Pons (tissue), 1 donor: ENCODE measurements around the gene STAC2.

Experiments used
- DNase-seq: peaks from one replicate; pipeline ENCODE4 v3.0.0-alpha.2; 2016; ENCODE audit warnings: low spot score

Gene STAC2

GRCh38 chr17:39209317-39210092, 16.2 kb downstream of the STAC2 start:
- peak; percentile 38 for DNase-seq

DNA sequence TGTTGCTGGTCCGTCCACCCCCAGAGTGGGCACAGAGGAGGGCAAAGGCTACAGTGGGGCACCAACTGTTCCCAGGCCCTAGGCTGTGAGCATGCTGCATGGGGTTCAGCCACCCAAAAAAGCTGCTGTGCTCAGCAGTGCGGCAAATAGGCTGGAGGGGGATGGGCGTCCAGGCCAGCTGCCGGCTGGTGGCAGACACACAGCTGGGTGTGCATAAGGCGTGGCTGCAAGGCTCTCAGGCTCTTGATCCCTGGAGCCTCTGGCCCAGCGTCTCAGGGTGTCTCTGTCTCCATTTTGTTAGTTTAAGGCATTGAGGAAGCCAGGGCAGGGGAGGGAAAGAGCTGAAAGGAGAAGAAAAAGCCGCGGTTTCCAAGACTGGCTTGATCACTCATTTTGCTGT, 16.9 kb downstream of the STAC2 start:
- no peak for DNase-seq

- no peak for DNase-seq
These were observed 17.6 kb downstream of the STAC2 start for GRCh38 chr17:39208136-39208535.

DNA sequence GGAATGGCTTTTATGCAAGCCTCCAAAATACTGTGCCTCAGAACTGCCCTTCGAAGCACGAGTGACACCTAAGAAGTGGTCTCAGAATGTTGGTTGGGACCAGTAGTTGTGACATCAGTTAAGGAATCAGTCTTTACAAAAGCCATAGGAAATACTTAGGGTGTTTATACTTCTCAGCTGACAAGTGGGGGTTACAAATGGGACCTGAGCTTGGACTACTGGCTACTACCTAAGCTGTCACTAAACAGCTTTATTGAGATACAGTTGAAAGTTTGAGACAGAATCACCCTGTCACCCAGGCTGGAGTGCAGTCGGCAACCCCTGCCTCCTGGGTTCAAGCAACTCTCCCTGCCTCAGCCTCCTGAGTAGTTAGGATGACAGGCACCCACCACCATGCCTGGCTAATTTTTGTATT, 20.6 kb downstream of the STAC2 start:
- DNase-seq: no peak

DNA sequence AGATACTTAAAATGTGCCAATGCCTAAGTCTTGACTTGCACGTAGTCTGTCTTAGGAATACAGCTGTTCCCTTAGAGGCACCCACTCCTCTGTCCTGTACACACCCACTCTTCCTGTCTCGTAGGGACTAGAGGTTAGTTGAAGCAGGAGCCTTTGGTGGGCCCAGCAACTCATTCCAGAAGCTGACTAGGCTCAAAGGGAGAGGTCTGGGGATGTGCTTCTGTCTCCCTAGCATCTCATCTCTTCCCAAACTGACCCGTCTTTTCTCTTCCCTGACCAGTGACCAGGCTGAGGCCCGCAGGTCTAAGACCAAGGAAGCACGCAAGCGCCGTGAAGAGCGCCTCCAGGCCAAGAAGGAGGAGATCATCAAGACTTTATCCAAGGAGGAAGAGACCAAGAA, 21.5 kb downstream of the STAC2 start:
- no peak for DNase-seq

DNA sequence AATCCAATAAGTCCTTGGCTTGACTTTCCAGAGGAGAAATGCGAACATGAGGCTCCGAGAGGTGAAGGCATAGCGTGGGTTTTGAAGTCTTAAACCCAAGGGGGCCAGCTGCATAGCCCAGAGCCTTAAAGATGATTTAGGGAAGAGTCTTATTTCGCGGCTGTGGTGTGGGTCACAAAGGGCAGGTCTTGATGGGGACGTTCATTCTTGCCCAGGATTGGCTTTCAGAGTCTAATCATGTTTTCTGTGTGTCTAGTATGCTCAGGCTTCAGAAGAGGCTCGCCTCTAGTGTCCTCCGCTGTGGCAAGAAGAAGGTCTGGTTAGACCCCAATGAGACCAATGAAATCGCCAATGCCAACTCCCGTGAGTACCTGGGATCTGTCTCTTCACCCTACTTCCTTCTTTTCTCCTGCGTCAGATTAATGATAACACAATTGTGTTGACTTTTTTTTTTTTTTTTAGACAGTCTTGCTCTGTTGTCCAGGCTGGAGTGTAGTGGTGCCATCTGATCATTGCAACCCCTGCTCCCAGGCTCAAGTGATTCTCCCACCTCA, 24.7 kb downstream of the STAC2 start:
- DNase-seq: no peak

DNA sequence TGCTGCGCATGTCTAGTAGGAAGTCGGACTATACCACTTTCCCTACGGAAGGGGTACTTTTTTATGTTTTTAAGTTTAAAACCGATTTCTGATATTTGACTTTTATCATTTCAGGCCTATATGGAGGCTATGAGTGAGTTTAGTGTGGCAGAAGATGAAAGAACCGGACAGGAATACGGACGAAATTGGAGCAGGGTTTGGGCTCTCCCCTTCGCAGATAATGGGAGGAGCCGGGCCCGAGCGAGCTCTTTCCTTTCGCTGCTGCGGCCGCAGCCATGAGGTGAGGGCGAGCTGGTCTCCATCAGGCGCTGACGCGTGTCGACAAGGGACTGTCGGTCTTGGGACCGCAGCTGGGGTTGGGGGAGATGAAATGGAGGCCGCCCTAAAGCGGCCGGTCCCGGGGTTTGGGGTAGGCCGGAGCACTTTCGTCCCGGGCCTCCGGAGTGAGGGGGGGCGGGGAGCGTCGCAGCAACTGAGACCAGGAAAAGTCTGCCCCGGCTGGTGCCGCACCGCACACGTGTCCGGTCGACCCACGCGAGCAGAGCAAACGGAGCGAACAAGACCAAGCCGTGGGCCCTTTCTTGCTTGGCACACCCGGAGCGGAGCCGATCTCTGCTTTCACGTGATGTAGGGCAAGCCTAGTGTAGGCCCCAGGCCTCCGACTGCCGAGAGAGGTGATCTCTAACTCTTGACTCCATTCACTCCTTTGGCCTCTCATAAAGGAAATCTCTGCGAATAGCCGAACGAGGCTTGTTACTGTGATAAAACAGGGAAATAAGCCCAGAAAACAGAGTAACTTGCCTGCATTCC, 25.5 kb downstream of the STAC2 start, which contains the start of gene RPL19:
Gene RPL19 (plus strand): TSS at position 214 of the 810 bp plus-strand sequence. CDS start 62 bp downstream, at position 276.
- peak; percentile 22 for DNase-seq

DNA sequence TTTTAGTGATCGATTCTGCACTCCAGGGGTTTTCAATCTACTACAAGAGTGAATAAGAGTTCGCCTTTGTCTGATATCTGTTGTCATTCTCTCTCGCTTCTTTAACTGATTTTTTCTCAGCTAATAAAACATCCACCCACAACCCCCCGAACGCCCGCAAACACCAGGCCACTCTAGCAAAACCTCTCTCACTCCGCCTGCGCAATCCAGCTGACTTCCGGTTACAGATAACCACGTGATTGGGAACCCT, 26.0 kb downstream of the STAC2 start:
- peak; percentile 97 for DNase-seq

GRCh38 chr17:39198186-39198566, 27.6 kb downstream of the STAC2 start:
- peak; percentile 39 for DNase-seq

DNA sequence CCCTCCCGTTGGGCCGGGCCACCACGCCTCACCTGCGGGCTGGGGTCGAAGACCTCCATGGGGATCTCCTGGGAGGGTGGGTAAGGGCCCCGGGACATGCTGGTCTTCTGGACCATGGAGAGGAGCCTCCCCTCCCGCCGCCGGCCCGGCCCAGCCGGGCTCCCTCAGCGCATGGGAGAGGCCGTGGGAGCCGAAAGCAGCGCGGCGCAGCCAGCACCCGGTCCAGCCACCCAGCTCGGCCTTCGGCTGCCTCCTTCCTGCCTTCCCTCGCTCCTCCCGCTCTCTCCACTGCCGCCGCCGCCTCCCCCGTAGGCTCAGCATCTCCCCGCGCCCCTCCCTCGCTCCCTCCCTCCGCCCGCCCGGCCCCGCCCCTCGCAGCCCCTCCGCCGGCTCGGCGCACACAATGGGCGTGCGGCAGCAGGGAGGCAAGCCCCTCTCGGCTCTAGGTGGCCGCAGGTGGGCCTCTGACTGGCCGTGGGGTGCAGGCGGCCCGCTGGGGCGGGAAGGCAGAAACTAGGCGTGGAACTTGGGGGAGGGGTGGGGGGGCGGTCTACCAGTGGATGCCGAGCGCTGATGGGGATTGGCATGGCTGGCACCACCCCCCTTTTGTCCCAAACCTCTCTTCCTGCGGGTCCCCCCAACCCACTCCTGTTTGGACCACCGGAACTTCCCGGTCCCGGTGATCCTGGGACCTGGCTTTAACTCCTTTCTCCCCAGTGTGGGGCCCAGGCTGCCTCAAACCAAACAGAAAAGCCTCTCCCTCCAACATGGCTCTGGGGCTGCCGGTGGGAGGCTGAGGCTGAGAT, 28.2 kb downstream of the STAC2 start, which contains the start of gene CACNB1:
Gene CACNB1 (minus strand): TSS at position 290 of the 806 bp plus-strand sequence. CDS start 174 bp downstream, at position 116.
- peak; percentile 35 for DNase-seq

- DNase-seq: no peak
These were observed 28.9 kb downstream of the STAC2 start for GRCh38 chr17:39196808-39197291.

DNA sequence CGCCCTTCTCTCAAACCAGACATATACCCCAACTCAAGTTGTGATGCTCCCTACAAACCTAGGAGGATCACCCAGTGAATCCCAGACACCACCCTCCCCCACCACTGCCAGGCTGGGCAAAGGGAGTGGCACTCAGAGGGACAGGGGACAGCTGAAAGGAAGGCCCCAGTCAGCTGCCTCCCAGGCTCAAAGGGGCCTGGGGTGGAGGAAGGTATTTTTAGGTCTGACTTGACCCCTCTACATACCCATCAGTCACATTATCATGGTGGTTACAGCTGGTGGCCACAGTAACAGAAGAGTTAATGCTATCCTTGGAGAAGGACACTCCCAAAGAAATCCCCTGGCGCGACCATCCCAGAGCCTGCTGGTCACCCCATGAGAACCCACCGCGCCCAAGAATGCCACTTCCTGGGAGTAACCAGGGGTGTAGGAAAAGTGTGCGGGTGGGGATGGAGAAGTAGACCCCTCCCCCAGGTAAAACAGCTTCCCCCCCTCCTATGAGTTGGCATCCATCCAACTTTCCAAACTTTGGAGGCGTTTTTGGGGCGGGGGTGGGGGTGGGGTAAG, 29.4 kb downstream of the STAC2 start:
- no peak for DNase-seq

- DNase-seq: no peak
These were observed 30.1 kb downstream of the STAC2 start for GRCh38 chr17:39195568-39196160.

DNA sequence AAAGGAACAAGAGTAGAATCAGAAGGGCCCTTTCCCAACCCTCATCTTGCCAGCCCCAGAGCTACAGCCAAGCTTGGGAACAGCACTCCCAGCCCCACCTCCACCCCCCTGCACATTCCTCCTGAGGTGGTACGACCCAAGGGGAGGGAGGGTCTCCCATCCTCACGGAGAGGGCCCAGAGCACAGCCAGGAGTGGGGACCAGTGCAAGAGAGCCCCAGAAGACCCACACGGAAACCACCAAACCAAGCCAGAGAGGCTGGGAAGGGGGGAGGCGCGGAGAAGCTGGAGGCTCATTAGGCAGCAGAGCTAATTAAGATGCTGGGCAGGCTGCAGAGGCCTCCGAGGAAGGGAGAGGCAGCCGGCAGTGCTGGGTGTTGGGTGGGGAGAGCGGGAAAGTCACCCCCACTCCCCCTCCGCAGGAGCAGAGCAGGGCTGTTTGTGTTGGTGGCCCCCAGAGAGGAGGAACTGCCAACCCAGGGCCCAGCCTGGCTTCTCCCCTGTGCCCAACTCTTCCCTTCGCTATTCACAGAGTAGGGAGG, 30.7 kb downstream of the STAC2 start:
- DNase-seq: peak; percentile 34

DNA sequence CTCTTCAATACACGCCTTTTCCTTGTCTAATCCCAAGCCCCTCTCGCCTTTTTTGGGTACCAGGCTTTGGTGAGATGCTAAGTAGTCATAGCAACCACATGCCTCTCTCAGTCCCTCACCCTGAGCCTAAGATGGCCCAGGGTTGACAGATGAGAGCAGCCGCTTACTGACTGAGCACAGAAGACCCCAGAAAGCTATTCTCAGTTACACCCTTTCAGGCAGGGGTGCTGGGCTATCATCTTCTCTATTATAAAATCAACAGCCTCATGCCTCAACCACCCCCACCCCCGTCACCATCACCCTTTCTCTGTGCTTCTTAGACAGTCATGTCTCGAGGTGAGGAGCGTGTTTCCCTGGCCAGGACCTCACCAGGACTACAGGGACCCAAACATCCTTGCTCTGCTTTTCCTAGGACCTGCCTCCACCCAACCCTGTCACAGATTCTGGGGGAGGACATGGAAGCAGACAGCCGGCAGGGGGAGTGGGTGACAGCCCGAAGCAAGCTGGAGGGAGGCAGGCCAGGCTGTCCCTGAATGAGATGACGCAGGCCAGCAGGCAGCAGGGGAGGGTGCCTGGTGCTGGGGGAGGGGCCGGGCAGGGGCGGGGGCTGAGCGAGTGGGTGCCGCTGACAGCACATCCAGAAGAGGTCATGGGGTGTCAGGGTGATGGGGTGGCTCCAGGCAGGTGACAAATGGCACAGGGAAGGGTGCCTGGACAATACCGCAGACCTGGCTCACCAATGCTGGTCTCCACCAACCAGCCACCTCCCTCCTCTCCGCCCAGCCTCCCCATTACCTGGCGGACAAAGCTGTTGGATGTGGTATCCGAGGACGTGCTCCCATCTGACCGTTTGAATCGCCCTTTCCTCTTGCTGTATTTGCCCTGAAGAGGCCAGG, 31.4 kb downstream of the STAC2 start:
- peak; percentile 62 for DNase-seq

- no peak for DNase-seq
These were observed 32.4 kb downstream of the STAC2 start for GRCh38 chr17:39193346-39193745.

GRCh38 chr17:39192901-39193300, 32.8 kb downstream of the STAC2 start:
- no peak for DNase-seq

GRCh38 chr17:39191750-39192510, 33.8 kb downstream of the STAC2 start:
- DNase-seq: no peak

DNA sequence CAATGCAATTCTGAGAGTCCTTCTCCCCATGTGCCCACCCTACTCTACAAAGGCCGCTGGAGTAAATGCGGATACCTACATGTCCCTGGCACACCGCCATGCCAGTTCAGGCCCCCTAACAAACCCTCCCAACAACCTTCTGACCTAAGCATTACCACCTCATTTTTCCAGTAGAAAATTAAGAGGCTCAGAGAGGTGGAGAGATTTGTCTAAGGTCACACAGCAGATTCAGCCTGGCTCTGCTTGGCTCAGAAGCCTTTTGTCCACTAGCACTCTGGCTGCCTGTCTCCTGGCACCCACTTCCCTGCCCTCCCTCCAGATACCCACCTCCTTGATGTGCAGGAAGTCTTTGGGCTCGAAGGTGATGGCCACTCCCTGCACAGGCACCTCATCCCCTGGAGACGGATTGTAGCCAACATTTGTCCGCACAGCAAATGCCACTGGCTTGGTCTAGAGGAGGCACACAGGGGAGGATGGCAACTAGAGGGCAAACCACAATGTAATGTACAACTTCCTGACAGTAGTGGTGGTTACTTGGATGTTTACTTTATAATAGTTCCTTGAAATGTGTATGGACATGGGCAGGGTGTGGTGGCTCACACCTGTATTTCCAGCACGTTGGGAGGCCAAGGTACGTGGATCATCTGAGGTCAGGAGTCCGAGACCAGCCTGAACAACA, 38.5 kb downstream of the STAC2 start:
- DNase-seq: no peak
